SK-N-MC (cell line): ENCODE data around the gene MAPKAPK3.

Experiments
- EZH2 ChIP-seq: fragments of 200-600 bp; sonication (generic); IDR thresholded peaks from one replicate; pipeline ENCODE4 v1.6.1; 2017; ENCODE audit warnings: antibody characterized with exemption
- POLR2AphosphoS5 ChIP-seq: IDR thresholded peaks from 2 replicates; pipeline ENCODE4 v1.6.1; 2012; ENCODE audit warnings: mild to moderate bottlenecking, low read depth, low read length, borderline replicate concordance

- no peak for TF ChIP-seq POLR2AphosphoS5
- no peak for TF ChIP-seq EZH2
These were observed 27.6 kb downstream of the MAPKAPK3 start for GRCh38 chr3:50644561-50644960.
